Fibroblast of lung (primary cell): ENCODE results near the gene MEF2A. TPM values are rescaled to one million over a fixed set of nuclear protein-coding genes. Genes with fewer than 3 reads are reported as not detected.

ENCODE experiments used
- DNase-seq, 2 donors: peaks; one replicate each; pipeline versions ENCODE4 v3.0.0 to v3.0.0-alpha.2; 2010; ENCODE audit warnings: low read depth in 2 of 2
- H2AFZ ChIP-seq: 2 replicates; pipeline ENCODE4 v1.5.1; 2012; ENCODE audit warnings: low read length, control low read depth, inconsistent platforms
- H3K27ac ChIP-seq: 2 replicates; pipeline ENCODE4 v1.5.1; 2011; ENCODE audit warnings: low read length, control low read depth; ENCODE audit not compliant: insufficient read depth
- H3K27me3 ChIP-seq: 2 replicates; pipeline ENCODE4 v1.5.1; 2011; ENCODE audit warnings: mild to moderate bottlenecking, low read length; ENCODE audit not compliant: control insufficient read depth, insufficient read depth
- H3K36me3 ChIP-seq: 2 replicates; pipeline ENCODE4 v1.5.1; 2011; ENCODE audit warnings: low read length; ENCODE audit not compliant: control insufficient read depth, insufficient read depth
- H3K4me1 ChIP-seq: 2 replicates; pipeline ENCODE4 v1.5.1; 2011; ENCODE audit warnings: low read length; ENCODE audit not compliant: control insufficient read depth, insufficient read depth; ENCODE audit errors: extremely low read depth
- H3K4me2 ChIP-seq: 2 replicates; pipeline ENCODE4 v1.5.1; 2011; ENCODE audit warnings: low read length, control low read depth; ENCODE audit not compliant: insufficient read depth; ENCODE audit errors: extremely low read depth
- H3K4me3 ChIP-seq, 4 experiments: fragments of 200-600 bp in 1 of 4; sonication (generic) in 1 of 4; replicated peaks in 1 of 4; 2 replicates each; pipeline ENCODE4 v1.5.1; 2011 to 2016; ENCODE audit warnings: low read length in 4 of 4, low read depth in 3 of 4, mild to moderate bottlenecking in 3 of 4, control low read depth in 2 of 4, inconsistent platforms in 1 of 4, mixed read lengths in 1 of 4; ENCODE audit not compliant: insufficient read depth in 1 of 4; ENCODE audit errors: control extremely low read depth in 1 of 4
- H3K79me2 ChIP-seq: 2 replicates; pipeline ENCODE4 v1.5.1; 2012; ENCODE audit warnings: mild to moderate bottlenecking, low read length, inconsistent platforms; ENCODE audit not compliant: control insufficient read depth, insufficient read depth
- H3K9ac ChIP-seq: 2 replicates; pipeline ENCODE4 v1.5.1; 2011; ENCODE audit warnings: mild to moderate bottlenecking, low read length, control low read depth; ENCODE audit not compliant: insufficient read depth
- H3K9me3 ChIP-seq: 2 replicates; pipeline ENCODE4 v1.5.1; 2012; ENCODE audit warnings: low read depth, low read length; ENCODE audit not compliant: control insufficient read depth, insufficient read depth
- H4K20me1 ChIP-seq: 2 replicates; pipeline ENCODE4 v1.5.1; 2011; ENCODE audit warnings: low read length; ENCODE audit not compliant: control insufficient read depth, insufficient read depth; ENCODE audit errors: extremely low read depth
- EZH2 ChIP-seq: IDR thresholded peaks from 2 replicates; pipeline ENCODE4 v1.5.1; 2012; ENCODE audit warnings: low read length, control low read depth, mild to moderate bottlenecking; ENCODE audit errors: missing control alignments
- polyA plus RNA-seq, 2 donors: library from polyadenylated mRNA; depleted of rRNA in 1 of 2; stranded (reverse) in 1 of 2; unstranded in 1 of 2; fragments of >200 nt; gene quantifications; 2 replicates each; pipeline ENCODE4 v1.2.1, GENCODE V29; 2011 to 2012; ENCODE audit warnings: missing spikeins in 1 of 2
- total RNA-seq: library from RNA; depleted of rRNA; stranded (reverse); fragments of >200 nt; gene quantifications from 2 replicates; pipeline ENCODE4 v1.2.1, GENCODE V29; 2014
- TF ChIP-seq, protein P1 (sequence below), 2 donors: IDR thresholded peaks in 1 of 2; conservative IDR thresholded peaks in 1 of 2; 1 replicate in 1 of 2; 2 replicates in 1 of 2; pipeline ENCODE4 v1.5.1; 2011 to 2012; ENCODE audit warnings: low read length in 2 of 2, control low read depth in 1 of 2, inconsistent platforms in 1 of 2, low read depth in 1 of 2, mild to moderate bottlenecking in 1 of 2

The MEF2A gene
- total and polyA plus RNA-seq, 2 donors (not counting 1 experiment from before 2014, with no cell fraction given), result 24.6 to 40.4 TPM

DNA sequence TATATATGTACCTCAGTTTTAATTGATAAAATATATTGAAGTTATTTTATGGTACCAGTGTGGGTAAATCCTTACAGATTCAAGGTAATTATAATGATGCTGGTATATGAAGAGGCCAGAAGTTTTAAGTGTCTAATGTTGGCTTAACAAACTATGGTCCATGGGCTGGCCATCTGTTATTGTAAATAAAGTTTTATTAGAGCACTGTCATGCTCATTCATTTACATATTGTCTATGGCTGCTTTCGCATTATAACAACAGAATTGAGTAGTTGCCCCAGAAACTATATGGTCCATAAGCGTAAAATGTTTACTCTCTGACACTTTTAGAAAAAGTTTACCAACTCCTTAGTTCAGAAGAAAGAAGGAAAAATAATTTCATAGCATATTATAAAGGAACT is 67.9 kb downstream of the MEF2A start:
- TF ChIP-seq, protein P1, sequence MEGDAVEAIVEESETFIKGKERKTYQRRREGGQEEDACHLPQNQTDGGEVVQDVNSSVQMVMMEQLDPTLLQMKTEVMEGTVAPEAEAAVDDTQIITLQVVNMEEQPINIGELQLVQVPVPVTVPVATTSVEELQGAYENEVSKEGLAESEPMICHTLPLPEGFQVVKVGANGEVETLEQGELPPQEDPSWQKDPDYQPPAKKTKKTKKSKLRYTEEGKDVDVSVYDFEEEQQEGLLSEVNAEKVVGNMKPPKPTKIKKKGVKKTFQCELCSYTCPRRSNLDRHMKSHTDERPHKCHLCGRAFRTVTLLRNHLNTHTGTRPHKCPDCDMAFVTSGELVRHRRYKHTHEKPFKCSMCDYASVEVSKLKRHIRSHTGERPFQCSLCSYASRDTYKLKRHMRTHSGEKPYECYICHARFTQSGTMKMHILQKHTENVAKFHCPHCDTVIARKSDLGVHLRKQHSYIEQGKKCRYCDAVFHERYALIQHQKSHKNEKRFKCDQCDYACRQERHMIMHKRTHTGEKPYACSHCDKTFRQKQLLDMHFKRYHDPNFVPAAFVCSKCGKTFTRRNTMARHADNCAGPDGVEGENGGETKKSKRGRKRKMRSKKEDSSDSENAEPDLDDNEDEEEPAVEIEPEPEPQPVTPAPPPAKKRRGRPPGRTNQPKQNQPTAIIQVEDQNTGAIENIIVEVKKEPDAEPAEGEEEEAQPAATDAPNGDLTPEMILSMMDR (conservative IDR thresholded peaks at IDR 0.05 in 1 of 2, IDR thresholded peaks at IDR 0.05 in 1 of 2; ENCODE audit: low read depth in 1 of 2, low read length in 2 of 2), result no peak
- no peak for TF ChIP-seq EZH2
- Histone ChIP-seq H3K9me3 (no peaks in the 10 kb centered on the region), H3K4me1 (no peaks in the 10 kb centered on the region), H2AFZ (no peak overlapping the region), H3K9ac (no peak overlapping the region), H3K4me2 (no peak overlapping the region), H3K36me3 (no peaks in the 10 kb centered on the region), H4K20me1 (no peaks in the 10 kb centered on the region), H3K79me2 (peaks cover 5% of the 10 kb centered on the region), H3K27me3 (no peaks in the 10 kb centered on the region), H3K27ac (no peak overlapping the region), H3K4me3 (no peak overlapping the region)
- DNase-seq, result no peak

DNA sequence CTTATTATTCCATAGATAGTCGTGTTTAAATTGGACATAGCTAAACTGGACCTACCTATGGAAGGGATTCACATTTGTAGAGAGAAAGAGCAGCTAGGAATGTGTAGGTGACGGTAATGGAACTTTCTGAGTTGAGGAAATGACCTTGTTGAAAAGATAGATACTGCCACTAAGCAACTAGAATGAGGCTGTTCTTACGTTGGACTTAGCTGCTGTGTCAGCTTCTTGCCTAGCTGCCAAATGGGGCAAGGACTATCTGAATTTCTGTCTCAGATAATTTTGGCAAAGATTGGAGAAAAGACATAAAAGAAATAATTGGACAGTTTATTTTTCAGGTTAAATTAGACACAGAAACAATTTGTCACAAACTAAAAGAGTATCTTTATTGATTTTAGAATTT is 68.8 kb downstream of the MEF2A start:
- peaks cover 4% of the 10 kb centered on the region for H3K79me2 ChIP-seq

DNA sequence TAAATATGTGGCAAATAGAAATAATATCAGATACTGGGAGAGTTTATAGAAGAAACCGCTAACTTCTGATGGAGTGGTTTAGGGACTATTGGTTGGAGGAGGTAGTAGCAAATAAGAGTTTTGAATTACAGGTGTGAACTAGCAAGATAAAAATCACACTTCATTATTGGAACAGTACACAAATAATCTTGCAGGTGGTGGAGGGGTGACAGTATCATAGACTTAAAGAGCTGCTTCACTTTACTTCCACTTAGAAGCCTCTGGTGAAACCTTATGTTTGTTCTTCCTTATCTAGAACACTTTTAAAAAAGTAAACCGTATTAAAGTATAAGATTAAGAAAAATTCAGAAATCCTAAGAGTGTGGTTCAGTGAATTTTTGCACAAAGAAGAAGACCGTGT is 69.4 kb downstream of the MEF2A start:
- Histone ChIP-seq H3K9ac (no peak overlapping the region), H3K36me3 (no peaks in the 10 kb centered on the region), H3K4me3 (no peak overlapping the region), H3K9me3 (no peaks in the 10 kb centered on the region), H3K27me3 (no peaks in the 10 kb centered on the region), H3K79me2 (peaks cover 4% of the 10 kb centered on the region), H4K20me1 (no peaks in the 10 kb centered on the region), H3K4me2 (no peak overlapping the region), H2AFZ (no peak overlapping the region), H3K27ac (no peak overlapping the region), H3K4me1 (no peaks in the 10 kb centered on the region)
- no peak for DNase-seq
- no peak for TF ChIP-seq EZH2
- TF ChIP-seq, protein P1 (conservative IDR thresholded peaks at IDR 0.05 in 1 of 2, IDR thresholded peaks at IDR 0.05 in 1 of 2; ENCODE audit: low read depth in 1 of 2, low read length in 2 of 2), result no peak

More for the DNA sequence above, 68.8 kb downstream of the MEF2A start:
- no peak overlapping the region for H2AFZ ChIP-seq
- TF ChIP-seq EZH2, result no peak
- TF ChIP-seq, protein P1 (conservative IDR thresholded peaks at IDR 0.05 in 1 of 2, IDR thresholded peaks at IDR 0.05 in 1 of 2; ENCODE audit: low read depth in 1 of 2, low read length in 2 of 2), result no peak
- H3K4me2 ChIP-seq, result no peak overlapping the region
- no peaks in the 10 kb centered on the region for H3K4me1 ChIP-seq
- no peak overlapping the region for H3K9ac ChIP-seq
- no peak overlapping the region for H3K27ac ChIP-seq
- no peaks in the 10 kb centered on the region for H3K36me3 ChIP-seq
- no peaks in the 10 kb centered on the region for H3K27me3 ChIP-seq
- no peak for DNase-seq
- no peaks in the 10 kb centered on the region for H3K9me3 ChIP-seq
- H3K4me3 ChIP-seq, result no peak overlapping the region
- H4K20me1 ChIP-seq, result no peaks in the 10 kb centered on the region
